SH-SY5Y (cell line): ENCODE results near the gene TPST2.

Source experiments
- GATA2 ChIP-seq: IDR thresholded peaks from 2 replicates; pipeline ENCODE4 v1.6.1; 2011; ENCODE audit warnings: mild to moderate bottlenecking, low read depth, low read length
- GATA3 ChIP-seq: IDR thresholded peaks from 2 replicates; pipeline ENCODE4 v1.6.1; 2011; ENCODE audit warnings: low read depth, mild to moderate bottlenecking, low read length, moderate library complexity

DNA sequence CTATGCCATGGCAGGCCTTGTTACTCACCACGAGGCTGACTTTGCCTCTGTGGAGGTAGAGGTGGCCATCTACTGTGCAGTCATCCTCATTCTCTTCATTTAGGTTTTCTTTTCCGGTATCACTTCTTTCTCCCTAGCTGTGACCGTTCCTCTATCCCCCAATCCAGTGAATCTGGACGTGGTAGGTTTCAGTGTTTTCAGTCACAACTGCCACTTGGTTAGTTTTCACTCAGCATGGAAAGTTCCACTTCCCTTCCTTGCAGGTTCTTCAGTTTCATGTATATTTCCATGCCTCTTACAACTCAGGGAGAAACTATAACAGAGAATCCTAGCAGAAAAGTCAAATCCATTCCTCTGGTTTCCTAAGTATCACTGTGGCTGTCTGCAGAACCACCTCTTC lies 108.2 kb downstream of the TPST2 start:
- TF ChIP-seq GATA2 = no peak
- TF ChIP-seq GATA3 = no peak
